Endodermal cell (in vitro differentiated cells): ENCODE results near the gene LONP2. TPM values are rescaled to one million over a fixed set of nuclear protein-coding genes. Genes with fewer than 3 reads are reported as not detected.

ENCODE experiments used
- DNase-seq: peaks from one replicate; pipeline ENCODE4 v3.0.0-alpha.2; 2017
- H3K27ac ChIP-seq: 2 replicates; pipeline ENCODE4 v1.5.1; 2013; ENCODE audit warnings: mild to moderate bottlenecking, low read depth, low read length, moderate library complexity
- H3K27me3 ChIP-seq: 2 replicates; pipeline ENCODE4 v1.6.1; 2013; ENCODE audit warnings: mild to moderate bottlenecking, low read length, moderate library complexity; ENCODE audit not compliant: insufficient read depth, control insufficient read depth, poor library complexity, severe bottlenecking
- H3K36me3 ChIP-seq: 2 replicates; pipeline ENCODE4 v1.7.0; 2013; ENCODE audit warnings: mild to moderate bottlenecking, low read length, moderate library complexity; ENCODE audit not compliant: control insufficient read depth, insufficient read depth
- H3K4me1 ChIP-seq: one replicate; pipeline ENCODE4 v1.7.0; 2013; ENCODE audit warnings: low read length; ENCODE audit not compliant: control insufficient read depth, insufficient read depth
- H3K4me3 ChIP-seq: 2 replicates; pipeline ENCODE4 v1.5.1; 2013; ENCODE audit warnings: mild to moderate bottlenecking, low read length, moderate library complexity
- H3K9ac ChIP-seq: 2 replicates; pipeline ENCODE4 v1.6.1; 2013; ENCODE audit warnings: mild to moderate bottlenecking, low read length, moderate library complexity; ENCODE audit not compliant: poor library complexity, severe bottlenecking; ENCODE audit errors: extremely low read depth
- H3K9me3 ChIP-seq: 2 replicates; pipeline ENCODE4 v1.6.1; 2013; ENCODE audit warnings: mild to moderate bottlenecking, low read length, moderate library complexity; ENCODE audit not compliant: control insufficient read depth
- H3K27ac Mint-ChIP-seq: 2 replicates; pipeline ENCODE4 v1.8.0; 2020; ENCODE audit warnings: mixed read lengths
- H3K27me3 Mint-ChIP-seq: 2 replicates; pipeline ENCODE4 v1.8.0; 2021; ENCODE audit warnings: mild to moderate bottlenecking, mixed read lengths; ENCODE audit not compliant: insufficient read depth
- H3K36me3 Mint-ChIP-seq: 2 replicates; pipeline ENCODE4 v1.8.0; 2020; ENCODE audit warnings: low read depth, mixed read lengths
- H3K4me1 Mint-ChIP-seq: 2 replicates; pipeline ENCODE4 v1.8.0; 2020; ENCODE audit warnings: mixed read lengths
- H3K4me3 Mint-ChIP-seq: 2 replicates; pipeline ENCODE4 v1.8.0; 2020; ENCODE audit warnings: mild to moderate bottlenecking, moderate library complexity, mixed read lengths
- H3K9me3 Mint-ChIP-seq: 2 replicates; pipeline ENCODE4 v1.8.0; 2020; ENCODE audit warnings: mild to moderate bottlenecking, mixed read lengths
- WGBS, 2 experiments: methylation state at CpG; one replicate each; pipeline versions ENCODE4 v1.1.5 to v1.1.7; 2013; ENCODE audit warnings: missing lambda C conversion rate in 2 of 2, mixed read lengths in 1 of 2; ENCODE audit not compliant: insufficient coverage in 1 of 2, insufficient read length in 1 of 2; 5-methylcytosine and 5-hydroxymethylcytosine counted together
- total RNA-seq, 2 donors: library from RNA; stranded (reverse); fragmentation: NEBNext Ultra II Directional in 1 of 2; extraction: Animal tissue kit (Norgen Biotek cat#: 25700) in 1 of 2; gene quantifications; 2 replicates in 1 of 2; 3 replicates in 1 of 2; pipeline ENCODE4 v1.2.1, GENCODE V29; 2021
- TF ChIP-seq, protein P1 (sequence below): fragments of 200-600 bp; sonication (generic); conservative IDR thresholded peaks from 2 replicates; pipeline ENCODE4 v1.5.0; 2021; ENCODE audit warnings: antibody characterized with exemption, mild to moderate bottlenecking

The LONP2 gene
- total RNA-seq, 2 donors from 2014 or later = 33.2 to 33.6 TPM

DNA sequence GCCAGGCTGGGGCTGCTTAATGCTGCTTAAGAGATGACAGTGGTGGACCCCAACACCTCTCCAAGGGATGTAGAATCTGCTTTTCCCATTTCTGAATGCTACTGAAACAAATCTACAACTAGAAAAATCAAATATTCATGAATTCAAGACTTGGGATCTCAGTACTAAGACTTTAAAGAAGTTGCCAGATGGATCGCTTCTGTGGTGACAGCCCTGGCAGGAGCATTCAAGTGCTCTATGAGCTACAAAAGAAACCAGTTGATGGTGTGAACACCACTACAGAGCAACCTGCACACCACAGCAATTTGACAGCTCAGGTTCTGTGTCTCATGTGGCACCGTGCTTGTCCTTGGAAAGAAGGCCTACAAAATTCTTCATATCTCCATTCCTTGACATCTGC, 98.5 kb downstream of the LONP2 start:
- Histone ChIP-seq H3K4me1 (peaks cover 4% of the 10 kb centered on the region), H3K4me3 (no peak overlapping the region), H3K27ac (no peak overlapping the region), H3K36me3 (peaks cover 26% of the 10 kb centered on the region), H3K27me3 (no peaks in the 10 kb centered on the region), H3K9me3 (no peaks in the 10 kb centered on the region), H3K9ac (no peak overlapping the region)
- WGBS, 2 experiments = 92 to 94% methylated on average over 2 of the region's 2 CpGs
- H3K36me3 Mint-ChIP-seq = peaks cover 51% of the 10 kb centered on the region
- H3K27ac Mint-ChIP-seq = no peak overlapping the region
- TF ChIP-seq, protein P1, sequence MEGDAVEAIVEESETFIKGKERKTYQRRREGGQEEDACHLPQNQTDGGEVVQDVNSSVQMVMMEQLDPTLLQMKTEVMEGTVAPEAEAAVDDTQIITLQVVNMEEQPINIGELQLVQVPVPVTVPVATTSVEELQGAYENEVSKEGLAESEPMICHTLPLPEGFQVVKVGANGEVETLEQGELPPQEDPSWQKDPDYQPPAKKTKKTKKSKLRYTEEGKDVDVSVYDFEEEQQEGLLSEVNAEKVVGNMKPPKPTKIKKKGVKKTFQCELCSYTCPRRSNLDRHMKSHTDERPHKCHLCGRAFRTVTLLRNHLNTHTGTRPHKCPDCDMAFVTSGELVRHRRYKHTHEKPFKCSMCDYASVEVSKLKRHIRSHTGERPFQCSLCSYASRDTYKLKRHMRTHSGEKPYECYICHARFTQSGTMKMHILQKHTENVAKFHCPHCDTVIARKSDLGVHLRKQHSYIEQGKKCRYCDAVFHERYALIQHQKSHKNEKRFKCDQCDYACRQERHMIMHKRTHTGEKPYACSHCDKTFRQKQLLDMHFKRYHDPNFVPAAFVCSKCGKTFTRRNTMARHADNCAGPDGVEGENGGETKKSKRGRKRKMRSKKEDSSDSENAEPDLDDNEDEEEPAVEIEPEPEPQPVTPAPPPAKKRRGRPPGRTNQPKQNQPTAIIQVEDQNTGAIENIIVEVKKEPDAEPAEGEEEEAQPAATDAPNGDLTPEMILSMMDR = no peak
- H3K4me3 Mint-ChIP-seq = no peak overlapping the region
- no peak for DNase-seq
- no peaks in the 10 kb centered on the region for H3K4me1 Mint-ChIP-seq
- H3K27me3 Mint-ChIP-seq = no peaks in the 10 kb centered on the region
- no peaks in the 10 kb centered on the region for H3K9me3 Mint-ChIP-seq

DNA sequence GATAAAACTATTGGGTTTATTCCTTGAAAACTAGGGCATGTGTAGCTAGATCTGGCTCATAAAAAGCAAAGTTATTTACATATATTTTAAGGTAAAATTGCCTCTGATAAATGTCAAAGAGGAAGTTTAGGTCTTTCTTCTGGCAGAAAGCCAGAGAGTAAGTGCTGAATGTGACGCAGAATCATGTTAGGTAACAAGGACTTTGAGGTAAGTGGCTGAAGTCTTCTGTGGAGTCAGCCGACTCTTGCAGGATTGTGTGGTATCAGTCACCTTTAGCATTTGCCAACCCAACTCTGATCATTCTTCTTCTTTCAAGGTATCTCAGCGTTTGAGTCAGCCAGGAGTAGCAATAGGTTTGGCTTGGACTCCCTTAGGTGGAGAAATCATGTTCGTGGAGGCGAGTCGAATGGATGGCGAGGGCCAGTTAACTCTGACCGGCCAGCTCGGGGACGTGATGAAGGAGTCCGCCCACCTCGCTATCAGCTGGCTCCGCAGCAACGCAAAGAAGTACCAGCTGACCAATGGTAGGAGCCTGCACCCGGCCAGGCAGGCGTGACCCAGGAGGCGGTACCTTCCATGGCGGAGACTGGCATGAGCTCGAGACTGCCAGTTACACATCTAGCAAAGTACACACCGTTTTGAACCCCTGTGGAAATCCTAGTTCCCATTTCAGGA, 103.2 kb downstream of the LONP2 start:
- Histone ChIP-seq H3K36me3 (peaks cover 62% of the 10 kb centered on the region), H3K27me3 (no peaks in the 10 kb centered on the region), H3K4me1 (peaks cover 4% of the 10 kb centered on the region), H3K9me3 (no peaks in the 10 kb centered on the region), H3K27ac (peak overlapping the region; percentile 81), H3K4me3 (no peak overlapping the region), H3K9ac (no peak overlapping the region)
- no peak overlapping the region for H3K27ac Mint-ChIP-seq
- peaks cover 59% of the 10 kb centered on the region for H3K36me3 Mint-ChIP-seq
- no peak overlapping the region for H3K4me3 Mint-ChIP-seq
- no peaks in the 10 kb centered on the region for H3K9me3 Mint-ChIP-seq
- TF ChIP-seq, protein P1 = no peak
- H3K27me3 Mint-ChIP-seq = no peaks in the 10 kb centered on the region
- 90 to 95% methylated on average over 19 to 20 of the region's 20 CpGs for WGBS, 2 experiments
- no peaks in the 10 kb centered on the region for H3K4me1 Mint-ChIP-seq
- DNase-seq = no peak

DNA sequence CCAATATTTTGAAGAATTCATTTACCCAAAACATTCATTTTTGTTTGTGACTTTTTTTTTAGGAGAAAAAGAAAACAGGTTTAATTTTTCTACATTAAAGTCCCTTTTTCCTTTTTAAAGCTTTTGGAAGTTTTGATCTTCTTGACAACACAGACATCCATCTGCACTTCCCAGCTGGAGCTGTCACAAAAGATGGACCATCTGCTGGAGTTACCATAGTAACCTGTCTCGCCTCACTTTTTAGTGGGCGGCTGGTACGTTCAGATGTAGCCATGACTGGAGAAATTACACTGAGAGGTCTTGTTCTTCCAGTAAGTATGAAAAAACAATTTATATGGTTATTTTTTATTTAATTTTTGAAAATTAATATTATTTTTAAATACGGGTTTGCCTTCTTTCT, 103.9 kb downstream of the LONP2 start:
- Histone ChIP-seq H3K9me3 (no peaks in the 10 kb centered on the region), H3K9ac (no peak overlapping the region), H3K4me3 (no peak overlapping the region), H3K4me1 (peaks cover 4% of the 10 kb centered on the region), H3K27ac (peak overlapping the region; percentile 81), H3K36me3 (peaks cover 63% of the 10 kb centered on the region), H3K27me3 (no peaks in the 10 kb centered on the region)
- TF ChIP-seq, protein P1 = no peak
- no peak overlapping the region for H3K4me3 Mint-ChIP-seq
- H3K27me3 Mint-ChIP-seq = no peaks in the 10 kb centered on the region
- no peaks in the 10 kb centered on the region for H3K9me3 Mint-ChIP-seq
- H3K4me1 Mint-ChIP-seq = no peaks in the 10 kb centered on the region
- peaks cover 58% of the 10 kb centered on the region for H3K36me3 Mint-ChIP-seq
- DNase-seq = no peak
- 80 to 99% methylated on average over 1 to 3 of the region's 4 CpGs for WGBS, 2 experiments
- no peak overlapping the region for H3K27ac Mint-ChIP-seq
